Astrocyte (in vitro differentiated cells and primary cell): Measurements from ENCODE around the gene PCDH19. TPM values are rescaled to one million over a fixed set of nuclear protein-coding genes. Genes with fewer than 3 reads are reported as not detected.

Experiments used
- DNase-seq: peaks from one replicate; pipeline ENCODE4 v3.0.0-alpha.2; 2010; ENCODE audit warnings: low read depth
- FAIRE-seq: peaks from 2 replicates; lab custom pipeline; 2011; peaks lifted over from hg19 to GRCh38; lab: Jason Lieb, UNC
- H2AFZ ChIP-seq: 2 replicates; pipeline ENCODE4 v1.6.0; 2012; ENCODE audit warnings: low read depth, low read length, inconsistent platforms
- H3K27ac ChIP-seq: 2 replicates; pipeline ENCODE4 v1.5.1; 2011; ENCODE audit warnings: low read depth, low read length, inconsistent platforms
- H3K27me3 ChIP-seq: 2 replicates; pipeline ENCODE4 v1.6.0; 2011; ENCODE audit warnings: low read length, inconsistent platforms; ENCODE audit not compliant: insufficient read depth
- H3K36me3 ChIP-seq: 2 replicates; pipeline ENCODE4 v1.5.1; 2011; ENCODE audit warnings: low read length, inconsistent platforms; ENCODE audit not compliant: insufficient read depth
- H3K4me1 ChIP-seq: 2 replicates; pipeline ENCODE4 v1.5.1; 2011; ENCODE audit warnings: low read length, inconsistent platforms; ENCODE audit not compliant: insufficient read depth
- H3K4me2 ChIP-seq: 2 replicates; pipeline ENCODE4 v1.6.0; 2012; ENCODE audit warnings: low read length, inconsistent platforms
- H3K4me3 ChIP-seq: 2 replicates; pipeline ENCODE4 v1.5.1; 2011; ENCODE audit warnings: low read depth, mild to moderate bottlenecking, low read length, inconsistent platforms; ENCODE audit not compliant: insufficient read depth
- H3K79me2 ChIP-seq: 2 replicates; pipeline ENCODE4 v1.6.0; 2012; ENCODE audit warnings: mild to moderate bottlenecking, low read length, inconsistent platforms; ENCODE audit not compliant: insufficient read depth
- H3K9ac ChIP-seq: 2 replicates; pipeline ENCODE4 v1.6.0; 2012; ENCODE audit warnings: mild to moderate bottlenecking, low read length, inconsistent platforms
- H3K9me3 ChIP-seq: 2 replicates; pipeline ENCODE4 v1.5.1; 2012; ENCODE audit warnings: low read depth, mild to moderate bottlenecking, low read length, inconsistent platforms; ENCODE audit not compliant: insufficient read depth
- H4K20me1 ChIP-seq: 2 replicates; pipeline ENCODE4 v1.6.0; 2012; ENCODE audit warnings: low read length, inconsistent platforms; ENCODE audit not compliant: insufficient read depth
- H3K27ac Mint-ChIP-seq: one replicate; pipeline ENCODE4 v1.8.0; 2021; ENCODE audit warnings: mild to moderate bottlenecking, mixed read lengths; ENCODE audit not compliant: unreplicated experiment
- H3K27me3 Mint-ChIP-seq: one replicate; pipeline ENCODE4 v1.8.0; 2021; ENCODE audit warnings: low read depth, mixed read lengths; ENCODE audit not compliant: unreplicated experiment
- H3K36me3 Mint-ChIP-seq: one replicate; pipeline ENCODE4 v1.8.0; 2021; ENCODE audit warnings: low read depth, mixed read lengths; ENCODE audit not compliant: unreplicated experiment
- H3K4me1 Mint-ChIP-seq: one replicate; pipeline ENCODE4 v1.8.0; 2021; ENCODE audit warnings: low read depth, mixed read lengths; ENCODE audit not compliant: unreplicated experiment
- H3K4me3 Mint-ChIP-seq: one replicate; pipeline ENCODE4 v1.8.0; 2021; ENCODE audit warnings: mild to moderate bottlenecking, moderate library complexity, mixed read lengths; ENCODE audit not compliant: unreplicated experiment
- H3K9me3 Mint-ChIP-seq: one replicate; pipeline ENCODE4 v1.8.0; 2021; ENCODE audit warnings: mild to moderate bottlenecking, mixed read lengths; ENCODE audit not compliant: unreplicated experiment
- EZH2 ChIP-seq: IDR thresholded peaks from 2 replicates; pipeline ENCODE4 v1.6.1; 2012; ENCODE audit warnings: mild to moderate bottlenecking, low read length, inconsistent platforms; ENCODE audit not compliant: insufficient read depth
- total RNA-seq: library from RNA; stranded (reverse); gene quantifications from 2 replicates; pipeline ENCODE4 v1.2.1, GENCODE V29; 2021
- TF ChIP-seq, protein P1 (sequence below): IDR thresholded peaks from 2 replicates; pipeline ENCODE4 v1.5.1; 2011; ENCODE audit warnings: low read depth, mild to moderate bottlenecking, inconsistent platforms, low read length, moderate library complexity; ENCODE audit not compliant: insufficient read depth

The PCDH19 gene
- total RNA-seq, 1 donor from 2014 or later, result 11.6 TPM

DNA sequence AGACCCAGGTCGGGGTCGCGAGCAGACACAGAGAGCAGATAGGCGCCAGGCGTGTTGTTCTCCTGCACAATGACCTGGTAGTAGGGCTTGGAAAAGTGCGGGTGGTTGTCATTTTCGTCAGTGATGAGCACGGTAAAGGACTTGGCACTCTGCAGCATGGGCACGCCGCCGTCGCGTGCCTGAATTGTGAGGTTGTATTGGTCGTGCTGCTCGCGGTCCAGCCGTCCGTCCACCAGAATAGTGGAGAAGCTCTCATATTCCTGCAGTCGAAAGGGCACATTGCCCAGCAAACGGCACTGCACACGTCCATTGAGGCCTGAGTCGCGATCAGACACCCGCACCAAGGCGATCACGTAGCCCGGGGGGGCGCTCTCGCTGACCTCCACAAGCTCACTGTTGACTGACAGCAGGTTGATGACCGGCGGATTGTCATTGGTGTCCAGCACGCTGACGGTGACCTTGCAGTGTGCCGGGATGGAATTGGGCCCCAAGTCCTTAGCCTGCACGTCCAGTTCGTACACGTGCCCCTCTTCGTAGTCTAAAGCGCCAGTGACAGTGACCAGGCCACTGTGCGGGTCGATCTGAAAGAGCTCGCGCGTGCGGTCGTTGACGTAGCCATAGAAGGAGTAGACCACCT lies 2.8 kb downstream of the PCDH19 start:
- peaks cover 33% of the 10 kb centered on the region for H3K27me3 ChIP-seq
- peaks cover 9% of the 10 kb centered on the region for H3K4me1 Mint-ChIP-seq

DNA sequence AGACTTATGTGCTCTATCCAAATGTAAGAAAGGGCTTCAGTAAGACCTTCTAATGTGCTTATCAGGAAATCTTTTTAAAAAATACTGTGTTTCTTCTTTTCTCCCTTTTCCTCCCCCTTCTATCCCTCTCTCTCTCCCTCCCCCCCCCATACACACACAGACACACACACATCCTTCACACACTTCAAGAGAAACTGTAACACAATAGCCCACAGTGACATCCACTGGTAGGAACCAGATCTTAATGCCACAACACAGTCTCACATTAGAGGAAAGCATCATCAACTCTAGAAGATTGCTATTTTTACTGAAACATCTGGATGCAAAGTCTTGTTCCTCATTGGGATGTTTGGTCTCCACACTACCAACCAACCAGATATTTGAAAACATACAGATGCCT lies 4.6 kb downstream of the PCDH19 start:
- H3K27ac Mint-ChIP-seq, result no peak overlapping the region
- DNase-seq (no peak), FAIRE-seq (no peak)
- peak overlapping the region; percentile 73 for H3K4me3 Mint-ChIP-seq
- Histone ChIP-seq H3K9ac (no peak overlapping the region), H3K36me3 (no peaks in the 10 kb centered on the region), H3K27ac (no peak overlapping the region), H3K79me2 (no peaks in the 10 kb centered on the region), H3K27me3 (peaks cover 23% of the 10 kb centered on the region), H3K4me1 (no peaks in the 10 kb centered on the region), H4K20me1 (no peaks in the 10 kb centered on the region), H3K4me2 (no peak overlapping the region), H2AFZ (no peak overlapping the region), H3K9me3 (peaks cover 8% of the 10 kb centered on the region), H3K4me3 (no peak overlapping the region)
- H3K36me3 Mint-ChIP-seq, result peaks cover 10% of the 10 kb centered on the region
- peaks cover 9% of the 10 kb centered on the region for H3K4me1 Mint-ChIP-seq
- H3K9me3 Mint-ChIP-seq, result peaks cover 6% of the 10 kb centered on the region
- peaks cover 11% of the 10 kb centered on the region for H3K27me3 Mint-ChIP-seq
- TF ChIP-seq, protein P1, sequence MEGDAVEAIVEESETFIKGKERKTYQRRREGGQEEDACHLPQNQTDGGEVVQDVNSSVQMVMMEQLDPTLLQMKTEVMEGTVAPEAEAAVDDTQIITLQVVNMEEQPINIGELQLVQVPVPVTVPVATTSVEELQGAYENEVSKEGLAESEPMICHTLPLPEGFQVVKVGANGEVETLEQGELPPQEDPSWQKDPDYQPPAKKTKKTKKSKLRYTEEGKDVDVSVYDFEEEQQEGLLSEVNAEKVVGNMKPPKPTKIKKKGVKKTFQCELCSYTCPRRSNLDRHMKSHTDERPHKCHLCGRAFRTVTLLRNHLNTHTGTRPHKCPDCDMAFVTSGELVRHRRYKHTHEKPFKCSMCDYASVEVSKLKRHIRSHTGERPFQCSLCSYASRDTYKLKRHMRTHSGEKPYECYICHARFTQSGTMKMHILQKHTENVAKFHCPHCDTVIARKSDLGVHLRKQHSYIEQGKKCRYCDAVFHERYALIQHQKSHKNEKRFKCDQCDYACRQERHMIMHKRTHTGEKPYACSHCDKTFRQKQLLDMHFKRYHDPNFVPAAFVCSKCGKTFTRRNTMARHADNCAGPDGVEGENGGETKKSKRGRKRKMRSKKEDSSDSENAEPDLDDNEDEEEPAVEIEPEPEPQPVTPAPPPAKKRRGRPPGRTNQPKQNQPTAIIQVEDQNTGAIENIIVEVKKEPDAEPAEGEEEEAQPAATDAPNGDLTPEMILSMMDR, result no peak
- no peak for TF ChIP-seq EZH2

More for the DNA sequence above, 2.8 kb downstream of the PCDH19 start:
- Mint-ChIP-seq H3K36me3 (peaks cover 6% of the 10 kb centered on the region), H3K27me3 (peaks cover 17% of the 10 kb centered on the region), H3K4me3 (peak overlapping the region; percentile 27), H3K27ac (no peak overlapping the region), H3K9me3 (peaks cover 6% of the 10 kb centered on the region)
- Histone ChIP-seq H2AFZ (no peak overlapping the region), H3K4me3 (no peak overlapping the region), H3K9ac (no peak overlapping the region), H3K9me3 (peaks cover 8% of the 10 kb centered on the region), H4K20me1 (no peaks in the 10 kb centered on the region), H3K4me2 (no peak overlapping the region), H3K79me2 (no peaks in the 10 kb centered on the region), H3K36me3 (no peaks in the 10 kb centered on the region), H3K27ac (no peak overlapping the region), H3K4me1 (no peaks in the 10 kb centered on the region)
- peak; percentile 17 for TF ChIP-seq EZH2
- TF ChIP-seq, protein P1, result no peak
- DNase-seq (no peak), FAIRE-seq (no peak)

GRCh38 chrX:100404851-100405250 lies 5.2 kb downstream of the PCDH19 start:
- Histone ChIP-seq H3K36me3 (no peaks in the 10 kb centered on the region), H3K9me3 (peaks cover 8% of the 10 kb centered on the region), H4K20me1 (no peaks in the 10 kb centered on the region), H3K27me3 (peaks cover 23% of the 10 kb centered on the region), H3K4me2 (no peak overlapping the region), H3K9ac (no peak overlapping the region), H3K79me2 (no peaks in the 10 kb centered on the region), H2AFZ (no peak overlapping the region), H3K4me3 (no peak overlapping the region), H3K27ac (no peak overlapping the region), H3K4me1 (no peaks in the 10 kb centered on the region)
- peaks cover 6% of the 10 kb centered on the region for H3K9me3 Mint-ChIP-seq
- peaks cover 10% of the 10 kb centered on the region for H3K36me3 Mint-ChIP-seq
- no peak for TF ChIP-seq EZH2
- TF ChIP-seq, protein P1, result no peak
- peaks cover 11% of the 10 kb centered on the region for H3K27me3 Mint-ChIP-seq
- FAIRE-seq (no peak), DNase-seq (no peak)
- peak overlapping the region; percentile 66 for H3K4me3 Mint-ChIP-seq
- H3K4me1 Mint-ChIP-seq, result peaks cover 9% of the 10 kb centered on the region
- H3K27ac Mint-ChIP-seq, result no peak overlapping the region
